GM10266 (cell line): ENCODE data around the gene KRT73.
A peak's percentile ranks its signal among the peaks of the same experiment; 100 is the strongest.

Experiments
- DNase-seq: peaks from one replicate; pipeline ENCODE4 v3.0.0; 2012; ENCODE audit errors: extremely low spot score
- TF ChIP-seq, protein P1 (sequence below): IDR thresholded peaks from 2 replicates; pipeline ENCODE4 v1.5.1; 2012; ENCODE audit warnings: mild to moderate bottlenecking, low read depth; ENCODE audit not compliant: control insufficient read depth, insufficient read depth; ENCODE audit errors: missing control alignments

The KRT73 gene

DNA sequence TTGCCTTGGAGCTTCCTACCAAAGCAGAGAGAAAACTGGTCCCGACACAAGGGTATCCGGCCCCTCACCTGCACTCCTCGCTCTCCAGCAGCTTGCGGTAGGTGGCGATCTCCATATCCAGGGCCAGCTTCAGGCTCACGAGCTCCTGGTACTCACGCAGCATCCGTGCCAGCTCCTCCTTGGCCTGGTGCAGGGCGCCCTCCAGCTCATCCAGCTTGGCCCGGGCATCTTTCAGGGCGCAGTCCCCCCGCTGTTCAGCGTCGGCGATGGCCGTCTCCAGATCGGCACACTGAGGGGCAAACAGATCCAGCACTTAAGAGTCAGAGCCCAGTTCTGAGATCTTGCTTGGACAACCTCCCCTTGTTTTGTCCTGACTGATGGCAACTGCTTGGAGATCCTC is 30.8 kb downstream of the KRT73 start:
- TF ChIP-seq, protein P1, sequence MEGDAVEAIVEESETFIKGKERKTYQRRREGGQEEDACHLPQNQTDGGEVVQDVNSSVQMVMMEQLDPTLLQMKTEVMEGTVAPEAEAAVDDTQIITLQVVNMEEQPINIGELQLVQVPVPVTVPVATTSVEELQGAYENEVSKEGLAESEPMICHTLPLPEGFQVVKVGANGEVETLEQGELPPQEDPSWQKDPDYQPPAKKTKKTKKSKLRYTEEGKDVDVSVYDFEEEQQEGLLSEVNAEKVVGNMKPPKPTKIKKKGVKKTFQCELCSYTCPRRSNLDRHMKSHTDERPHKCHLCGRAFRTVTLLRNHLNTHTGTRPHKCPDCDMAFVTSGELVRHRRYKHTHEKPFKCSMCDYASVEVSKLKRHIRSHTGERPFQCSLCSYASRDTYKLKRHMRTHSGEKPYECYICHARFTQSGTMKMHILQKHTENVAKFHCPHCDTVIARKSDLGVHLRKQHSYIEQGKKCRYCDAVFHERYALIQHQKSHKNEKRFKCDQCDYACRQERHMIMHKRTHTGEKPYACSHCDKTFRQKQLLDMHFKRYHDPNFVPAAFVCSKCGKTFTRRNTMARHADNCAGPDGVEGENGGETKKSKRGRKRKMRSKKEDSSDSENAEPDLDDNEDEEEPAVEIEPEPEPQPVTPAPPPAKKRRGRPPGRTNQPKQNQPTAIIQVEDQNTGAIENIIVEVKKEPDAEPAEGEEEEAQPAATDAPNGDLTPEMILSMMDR = no peak
- no peak for DNase-seq

DNA sequence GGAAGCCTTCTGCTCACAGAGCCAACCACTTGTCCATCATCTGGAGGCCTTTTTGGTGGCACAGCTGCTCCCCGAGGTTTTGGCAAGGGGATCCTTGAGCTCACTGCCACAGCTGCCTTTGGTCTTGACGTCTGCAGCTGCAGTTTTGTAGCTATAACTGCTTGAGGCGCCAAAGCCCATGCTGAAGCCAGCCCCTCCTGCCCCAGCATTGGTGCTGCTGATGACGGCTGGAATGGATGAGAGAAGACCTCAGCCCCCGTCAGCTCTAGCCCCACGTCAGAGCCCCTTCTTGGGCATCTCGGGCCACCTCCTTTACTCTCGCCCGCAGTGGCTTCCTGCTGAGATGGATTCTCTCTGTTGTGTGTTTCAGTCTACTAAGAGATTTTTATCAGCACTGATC is 32.4 kb downstream of the KRT73 start:
- TF ChIP-seq, protein P1 = no peak
- DNase-seq = no peak

DNA sequence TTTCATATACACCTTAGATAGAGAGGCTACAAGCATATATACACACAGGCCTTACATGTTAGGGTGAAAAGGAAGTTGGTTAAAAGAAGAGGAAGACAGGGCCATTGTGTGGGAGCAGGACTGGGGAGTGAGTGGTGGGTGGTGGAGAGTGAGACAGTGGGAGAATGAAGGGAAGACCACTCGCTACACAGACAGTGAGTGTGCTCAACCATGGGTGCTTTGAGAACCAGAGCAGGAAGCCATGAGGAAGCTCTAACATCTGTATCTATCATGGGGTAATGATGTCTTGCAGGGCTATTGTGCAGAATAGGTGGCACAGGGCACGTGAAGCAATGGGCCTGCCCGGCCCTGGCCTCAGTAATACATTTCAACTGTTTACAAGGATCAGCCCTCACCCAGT is 33.3 kb downstream of the KRT73 start:
- TF ChIP-seq, protein P1 = no peak
- no peak for DNase-seq

DNA sequence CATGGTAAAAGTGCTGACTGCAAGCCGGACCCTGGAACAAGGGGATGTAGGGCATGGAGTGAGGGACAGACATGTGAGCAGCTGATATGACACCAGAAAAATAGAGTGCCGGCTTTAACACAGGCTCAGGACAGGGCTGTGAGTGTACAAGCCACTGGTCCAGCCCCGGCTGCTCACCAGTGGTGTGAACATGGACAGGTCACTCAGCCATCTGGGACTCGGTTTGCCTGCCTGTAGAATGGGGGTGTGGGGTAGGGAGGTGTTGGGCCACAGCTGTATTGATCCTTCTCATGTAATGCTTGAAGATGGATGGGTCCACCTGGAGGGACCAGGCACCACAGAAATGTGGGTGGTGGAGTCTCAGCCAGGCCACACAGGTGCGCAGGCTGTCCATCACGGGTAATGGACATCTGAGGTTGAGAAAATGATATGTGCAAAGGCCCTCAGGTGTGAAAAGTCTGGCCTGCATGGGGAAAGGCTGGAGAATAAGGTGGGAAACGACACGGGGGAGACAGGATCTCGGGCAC is 34.1 kb downstream of the KRT73 start:
- TF ChIP-seq, protein P1 = no peak
- no peak for DNase-seq

DNA sequence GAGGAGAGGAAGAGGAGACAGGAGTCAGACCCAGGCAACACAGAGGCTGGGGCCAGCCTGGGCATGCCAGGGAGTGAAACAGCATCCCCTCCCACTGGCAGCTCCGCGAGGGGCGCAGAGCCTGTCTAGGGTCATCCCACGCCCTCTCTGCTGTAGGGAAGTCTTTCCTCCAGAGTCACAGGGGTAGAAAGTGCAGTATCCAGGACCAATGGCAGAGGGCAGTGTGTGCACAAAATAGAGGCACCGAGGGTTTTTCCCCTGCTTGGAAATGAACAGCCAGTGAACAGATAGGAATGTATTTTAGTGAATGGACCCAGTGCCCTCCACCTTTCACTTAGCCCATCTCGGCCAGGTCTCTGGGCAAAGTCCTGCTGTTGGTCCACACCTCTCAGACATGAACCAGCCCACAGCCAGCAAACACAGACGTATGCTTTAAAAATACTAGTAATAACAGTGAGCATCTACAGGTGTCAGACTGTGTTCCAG is 35.3 kb downstream of the KRT73 start:
- DNase-seq = peak; percentile 69
- TF ChIP-seq, protein P1 = peak; percentile 67

DNA sequence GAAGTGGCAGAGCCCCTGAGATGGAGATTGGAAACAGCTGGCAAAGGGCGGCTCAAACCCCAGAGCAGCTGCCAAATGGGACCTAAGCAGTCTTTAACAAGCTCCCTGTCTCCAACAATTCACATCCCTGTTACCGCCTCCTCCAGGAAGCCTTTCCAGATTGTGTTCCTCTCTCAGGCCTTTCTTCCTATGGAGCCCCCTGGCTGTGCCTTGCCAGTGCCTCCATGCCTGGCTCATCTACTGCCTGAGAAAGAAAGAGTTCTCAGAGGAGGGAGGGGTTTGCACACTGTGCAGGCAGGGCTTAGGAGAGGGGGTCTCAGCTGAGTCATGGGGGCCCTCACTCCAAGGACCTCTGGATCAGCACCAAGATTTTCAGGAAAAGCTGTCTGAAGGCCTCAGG is 35.9 kb downstream of the KRT73 start:
- no peak for DNase-seq
- TF ChIP-seq, protein P1 = no peak

DNA sequence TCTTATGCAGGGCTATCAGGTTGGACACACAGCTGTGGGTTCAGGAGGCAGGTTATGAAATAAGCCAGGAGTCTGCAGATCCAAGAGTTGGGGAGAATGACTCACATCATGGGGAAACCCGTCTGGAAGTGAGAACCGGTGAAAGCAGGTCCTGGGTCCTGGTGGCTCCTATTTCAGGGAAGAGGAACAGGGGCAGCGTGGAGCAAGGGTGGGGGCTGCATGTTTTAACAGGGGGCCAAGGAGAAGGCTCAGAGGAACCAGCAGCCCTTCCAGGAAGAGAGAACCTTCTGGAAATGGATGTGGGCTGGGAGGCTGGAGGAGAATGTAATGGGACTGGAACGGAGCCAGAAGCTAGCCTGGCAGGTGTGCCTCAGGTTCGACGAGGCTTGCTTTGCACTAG is 36.9 kb downstream of the KRT73 start:
- DNase-seq = no peak

More for the DNA sequence above, 36.9 kb downstream of the KRT73 start:
- TF ChIP-seq, protein P1 = no peak
